Uterus (tissue), 4 donors: Measurements from ENCODE around the gene HCK. TPM values are rescaled to one million over a fixed set of nuclear protein-coding genes. Genes with fewer than 3 reads are reported as not detected.

Experiments
- DNase-seq, 2 donors: peaks; one replicate each; pipeline ENCODE4 v3.0.0-alpha.2; 2019 to 2020
- H3K27ac ChIP-seq, 2 donors: fragments of 200-600 bp; sonication (generic); 1 replicate in 1 of 2; 2 replicates in 1 of 2; pipeline ENCODE4 v1.5.1; 2016 to 2018
- H3K27me3 ChIP-seq, 2 donors: fragments of 200-600 bp; sonication (generic); one replicate each; pipeline ENCODE4 v1.5.1; 2018 to 2019; ENCODE audit warnings: control low read depth in 1 of 2
- H3K36me3 ChIP-seq, 2 donors: fragments of 200-600 bp; sonication (generic); one replicate each; pipeline ENCODE4 v1.5.1; 2019; ENCODE audit warnings: control low read depth in 1 of 2
- H3K4me1 ChIP-seq, 2 donors: fragments of 200-600 bp; sonication (generic); one replicate each; pipeline ENCODE4 v1.5.1; 2018 to 2019; ENCODE audit warnings: control low read depth in 1 of 2
- H3K4me3 ChIP-seq, 2 donors: fragments of 200-600 bp; sonication (generic); 1 replicate in 1 of 2; 2 replicates in 1 of 2; pipeline ENCODE4 v1.5.1; 2018 to 2019; ENCODE audit warnings: mild to moderate bottlenecking in 1 of 2
- H3K9me3 ChIP-seq, 2 donors: fragments of 200-600 bp; sonication (generic); one replicate each; pipeline ENCODE4 v1.5.1; 2019; ENCODE audit warnings: control low read depth in 1 of 2
- POLR2A ChIP-seq, 2 donors: fragments of 450-650 bp; IDR thresholded peaks; one replicate each; pipeline ENCODE4 v1.6.1; 2016; ENCODE audit warnings: antibody characterized with exemption in 2 of 2, mild to moderate bottlenecking in 1 of 2, moderate library complexity in 1 of 2
- intact Hi-C: fragments of 100-400 bp; cut with DNase I; formaldehyde crosslinking; loops from one replicate; pipeline ENCODE4 v1.15.1; 2023; ENCODE audit warnings: low total_unique reads
- total RNA-seq, 4 donors: library from RNA; depleted of rRNA in 3 of 4; stranded (reverse); fragments of >200 nt in 3 of 4; gene quantifications; one replicate each; pipeline versions ENCODE4 v1.1.0 to v1.2.4, GENCODE V29; 2014 to 2023
- TF ChIP-seq, protein P1 (sequence below), 4 experiments: fragments of 200-600 bp in 2 of 4; fragments of 450-650 bp in 2 of 4; sonication (generic) in 2 of 4; IDR thresholded peaks; one replicate each; pipeline ENCODE4 v1.5.1; 2016 to 2019; ENCODE audit warnings: antibody characterized with exemption in 4 of 4, mild to moderate bottlenecking in 2 of 4, moderate library complexity in 1 of 4
- donor health status: DM: yes; HTN: yes; CAD: no.

Gene HCK
- total RNA-seq, 4 donors from 2014 or later, result 1.3 to 7.0 (median 4.1) TPM

DNA sequence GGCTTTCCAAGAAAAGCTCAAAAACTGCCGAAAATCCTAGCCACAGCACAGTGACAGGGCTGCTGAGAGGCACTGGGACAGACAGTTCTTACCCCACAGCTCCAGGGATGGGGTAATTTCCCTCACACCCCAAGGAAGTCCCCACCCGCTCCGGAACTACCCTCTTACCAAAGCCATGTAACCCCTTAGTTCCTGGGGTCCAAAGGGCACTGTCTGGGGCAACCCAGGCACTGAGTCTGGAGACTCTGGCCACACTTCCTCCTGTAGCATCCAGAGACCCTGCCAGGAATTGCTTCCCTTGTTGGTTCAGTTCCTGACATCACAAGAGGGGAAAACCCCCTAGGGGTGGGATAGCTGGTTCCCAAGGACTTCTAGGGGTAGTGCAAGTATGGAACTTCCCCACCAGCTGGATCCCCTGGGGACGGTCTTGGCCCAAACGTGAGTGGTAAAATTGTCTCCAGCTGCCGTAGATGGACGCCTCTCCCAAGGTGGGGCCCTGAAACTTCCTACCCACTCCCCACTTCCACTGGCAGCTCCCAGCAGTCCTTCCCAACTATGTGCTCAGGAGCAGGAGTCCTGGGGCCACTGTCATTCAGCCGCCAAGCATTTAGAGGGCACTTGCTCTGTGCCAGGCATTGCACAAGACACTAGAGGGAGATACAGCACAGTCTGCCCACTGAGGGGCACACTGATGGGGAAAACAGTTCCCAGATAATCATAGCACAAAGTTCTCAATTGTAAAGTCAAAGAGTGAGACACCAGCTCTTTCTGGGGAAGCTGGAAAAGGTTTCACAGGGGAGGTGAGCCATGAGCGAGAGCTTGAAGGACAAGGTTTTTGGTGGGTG is 17.2 kb upstream of the HCK start:
- no peak overlapping the region for H3K4me3 ChIP-seq
- no peaks in the 10 kb centered on the region for H3K36me3 ChIP-seq
- H3K27ac ChIP-seq, result no peak overlapping the region
- DNase-seq, result no peak
- H3K27me3 ChIP-seq, result peaks cover 0 to 16% of the 10 kb centered on the region in 2 donors
- no peak for TF ChIP-seq POLR2A (IDR thresholded peaks at IDR 0.05)
- TF ChIP-seq, protein P1, sequence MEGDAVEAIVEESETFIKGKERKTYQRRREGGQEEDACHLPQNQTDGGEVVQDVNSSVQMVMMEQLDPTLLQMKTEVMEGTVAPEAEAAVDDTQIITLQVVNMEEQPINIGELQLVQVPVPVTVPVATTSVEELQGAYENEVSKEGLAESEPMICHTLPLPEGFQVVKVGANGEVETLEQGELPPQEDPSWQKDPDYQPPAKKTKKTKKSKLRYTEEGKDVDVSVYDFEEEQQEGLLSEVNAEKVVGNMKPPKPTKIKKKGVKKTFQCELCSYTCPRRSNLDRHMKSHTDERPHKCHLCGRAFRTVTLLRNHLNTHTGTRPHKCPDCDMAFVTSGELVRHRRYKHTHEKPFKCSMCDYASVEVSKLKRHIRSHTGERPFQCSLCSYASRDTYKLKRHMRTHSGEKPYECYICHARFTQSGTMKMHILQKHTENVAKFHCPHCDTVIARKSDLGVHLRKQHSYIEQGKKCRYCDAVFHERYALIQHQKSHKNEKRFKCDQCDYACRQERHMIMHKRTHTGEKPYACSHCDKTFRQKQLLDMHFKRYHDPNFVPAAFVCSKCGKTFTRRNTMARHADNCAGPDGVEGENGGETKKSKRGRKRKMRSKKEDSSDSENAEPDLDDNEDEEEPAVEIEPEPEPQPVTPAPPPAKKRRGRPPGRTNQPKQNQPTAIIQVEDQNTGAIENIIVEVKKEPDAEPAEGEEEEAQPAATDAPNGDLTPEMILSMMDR (IDR thresholded peaks at IDR 0.05), result no peak
- no peaks in the 10 kb centered on the region for H3K9me3 ChIP-seq
- intact Hi-C loops, result loop anchor here (5.0 kb wide), 1 partner anchor 213 kb away; no protein-coding TSS in a partner anchor
- H3K4me1 ChIP-seq, result no peaks in the 10 kb centered on the region

DNA sequence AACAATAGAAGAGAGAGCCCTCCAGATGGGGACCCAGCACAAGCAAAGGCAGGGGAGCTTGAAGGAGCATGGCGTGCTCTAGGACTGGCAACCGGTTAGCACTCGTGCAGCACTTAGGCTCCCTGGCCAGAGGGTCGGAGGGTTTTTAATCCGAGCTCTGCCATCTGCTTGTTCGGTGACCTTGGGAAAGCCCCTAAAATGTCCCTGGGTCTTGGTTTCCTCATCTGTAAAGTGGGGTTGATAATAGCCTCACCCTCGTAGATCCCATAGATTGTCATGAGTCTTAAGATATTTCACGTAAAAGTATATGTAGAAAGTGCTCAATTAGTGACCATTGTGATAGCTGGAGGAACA is 16.6 kb upstream of the HCK start:
- DNase-seq, result no peak
- Histone ChIP-seq H3K27ac (no peak overlapping the region), H3K9me3 (no peaks in the 10 kb centered on the region), H3K27me3 (peaks cover 0 to 16% of the 10 kb centered on the region in 2 donors), H3K36me3 (no peaks in the 10 kb centered on the region), H3K4me1 (no peaks in the 10 kb centered on the region), H3K4me3 (no peak overlapping the region)
- TF ChIP-seq POLR2A (IDR thresholded peaks at IDR 0.05), result no peak
- TF ChIP-seq, protein P1 (IDR thresholded peaks at IDR 0.05), result no peak
- intact Hi-C loops, result no loop called here

DNA sequence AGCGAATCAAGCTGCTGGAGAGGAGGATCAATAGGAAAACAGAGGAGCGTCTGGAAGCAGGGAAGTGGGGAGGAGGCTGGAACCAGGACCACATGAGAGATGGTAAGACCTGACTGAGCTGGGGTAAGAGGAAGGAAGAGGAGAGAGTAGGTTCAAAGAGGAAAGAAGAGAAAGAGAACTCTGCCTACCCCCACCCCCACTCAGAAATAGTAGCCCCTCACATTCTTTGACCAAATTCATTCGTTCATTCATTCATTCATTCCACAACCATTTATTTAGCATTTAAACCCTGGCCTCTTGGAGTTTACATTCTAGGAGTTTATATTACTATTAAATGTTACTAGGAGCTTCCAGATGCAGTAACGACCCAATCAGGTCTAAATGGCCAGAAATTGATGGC is 15.8 kb upstream of the HCK start:
- intact Hi-C loops, result no loop called here

DNA sequence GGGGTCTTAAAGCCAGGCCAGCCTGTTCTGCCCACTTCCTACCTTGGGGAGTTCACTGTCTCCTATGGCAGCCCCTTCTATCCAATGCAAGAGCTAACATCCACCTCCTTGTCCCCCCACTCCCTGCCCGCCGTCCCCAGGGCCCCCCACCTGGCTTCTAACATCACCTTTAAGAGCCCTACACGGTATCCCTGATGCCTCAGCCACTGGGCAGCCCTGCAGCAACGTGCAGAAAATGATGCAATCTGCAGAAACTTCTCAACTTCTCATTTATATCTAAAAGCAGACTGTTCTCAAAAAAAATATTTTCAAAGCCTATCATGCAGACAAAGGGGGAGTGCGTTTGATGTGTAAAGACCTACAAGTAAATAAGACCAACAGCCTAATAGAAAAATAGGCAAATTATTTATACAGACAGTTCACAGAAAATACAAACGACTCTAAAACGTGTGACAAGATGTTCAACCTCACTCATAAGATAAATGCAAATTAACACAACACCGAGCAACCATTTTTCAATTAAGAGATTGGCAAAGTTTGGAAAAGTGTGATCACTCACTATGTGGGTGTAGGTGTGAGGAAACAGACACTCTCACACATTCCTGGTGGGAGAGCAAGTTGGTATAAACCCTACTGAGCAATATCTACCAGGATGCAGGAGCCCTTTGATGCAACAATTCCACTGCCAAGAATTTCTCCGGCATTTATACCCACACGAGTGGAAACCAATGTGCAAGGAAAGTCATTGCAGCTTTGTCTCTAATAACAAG is 15.1 kb upstream of the HCK start:
- H3K9me3 ChIP-seq, result no peaks in the 10 kb centered on the region
- intact Hi-C loops, result no loop called here
- no peak overlapping the region for H3K4me3 ChIP-seq
- H3K27me3 ChIP-seq, result peaks cover 0 to 16% of the 10 kb centered on the region in 2 donors
- no peak for DNase-seq
- H3K27ac ChIP-seq, result no peak overlapping the region
- H3K4me1 ChIP-seq, result no peaks in the 10 kb centered on the region
- no peak for TF ChIP-seq POLR2A (IDR thresholded peaks at IDR 0.05)
- TF ChIP-seq, protein P1 (IDR thresholded peaks at IDR 0.05), result no peak
- no peaks in the 10 kb centered on the region for H3K36me3 ChIP-seq

More for the DNA sequence above, 15.8 kb upstream of the HCK start:
- no peaks in the 10 kb centered on the region for H3K36me3 ChIP-seq
- no peak for DNase-seq
- peaks cover 0 to 16% of the 10 kb centered on the region in 2 donors for H3K27me3 ChIP-seq
- no peaks in the 10 kb centered on the region for H3K9me3 ChIP-seq
- TF ChIP-seq, protein P1 (IDR thresholded peaks at IDR 0.05), result no peak
- TF ChIP-seq POLR2A (IDR thresholded peaks at IDR 0.05), result no peak
- no peaks in the 10 kb centered on the region for H3K4me1 ChIP-seq
- H3K27ac ChIP-seq, result no peak overlapping the region
- no peak overlapping the region for H3K4me3 ChIP-seq

DNA sequence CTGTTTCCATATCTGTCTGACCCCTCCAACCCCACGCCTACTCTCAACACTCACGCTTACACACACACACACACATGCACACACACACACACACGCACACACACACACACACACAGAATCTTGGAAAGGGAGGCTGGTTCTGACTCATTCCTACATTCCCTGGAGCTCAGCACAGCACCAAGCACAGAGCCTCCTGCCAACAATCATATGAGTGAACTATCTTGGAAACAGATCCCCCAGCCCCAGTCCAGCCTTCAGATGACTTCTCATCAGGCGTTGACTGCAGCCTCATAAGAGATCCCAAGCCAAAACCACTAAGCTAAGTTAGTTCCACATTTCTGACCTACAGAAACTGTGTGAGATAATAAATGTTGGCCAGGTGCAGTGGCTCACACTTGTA is 14.1 kb upstream of the HCK start:
- intact Hi-C loops, result no loop called here
- no peaks in the 10 kb centered on the region for H3K9me3 ChIP-seq
- no peaks in the 10 kb centered on the region for H3K36me3 ChIP-seq
- H3K27ac ChIP-seq, result no peak overlapping the region
- peaks cover 0 to 6% of the 10 kb centered on the region in 2 donors for H3K27me3 ChIP-seq
- no peak for DNase-seq
- TF ChIP-seq POLR2A (IDR thresholded peaks at IDR 0.05), result no peak
- TF ChIP-seq, protein P1 (IDR thresholded peaks at IDR 0.05), result no peak
- no peak overlapping the region for H3K4me3 ChIP-seq
- no peaks in the 10 kb centered on the region for H3K4me1 ChIP-seq
